ENCODE data around the gene ADAM8.

Gene ADAM8

GRCh38 chr10:133313192-133313591 lies 36.5 kb upstream of the ADAM8 start:
- TF ChIP-seq JUND (IDR thresholded peaks at IDR 0.05; ENCODE audit: low read depth) = no peak
- DNase-seq (ENCODE audit: low read depth in 1 of 2, low spot score in 1 of 2) = no peak
- in situ Hi-C loops (cut with HindIII; ENCODE audit: low pct_unique_long_range_greater_than_20kb, low sequenced_read_pairs) = no loop called here

- no peak for DNase-seq (ENCODE audit: low read depth in 1 of 2, low spot score in 1 of 2)
- no peak for TF ChIP-seq JUND (IDR thresholded peaks at IDR 0.05; ENCODE audit: low read depth)
- in situ Hi-C loops (cut with HindIII; ENCODE audit: low pct_unique_long_range_greater_than_20kb, low sequenced_read_pairs) = no loop called here
These were observed 36.1 kb upstream of the ADAM8 start for GRCh38 chr10:133312769-133313145.

GRCh38 chr10:133312016-133312768 lies 35.5 kb upstream of the ADAM8 start:
- TF ChIP-seq JUND (IDR thresholded peaks at IDR 0.05; ENCODE audit: low read depth) = no peak
- in situ Hi-C loops (cut with HindIII; ENCODE audit: low pct_unique_long_range_greater_than_20kb, low sequenced_read_pairs) = no loop called here
- no peak for DNase-seq (ENCODE audit: low read depth in 1 of 2, low spot score in 1 of 2)

DNA sequence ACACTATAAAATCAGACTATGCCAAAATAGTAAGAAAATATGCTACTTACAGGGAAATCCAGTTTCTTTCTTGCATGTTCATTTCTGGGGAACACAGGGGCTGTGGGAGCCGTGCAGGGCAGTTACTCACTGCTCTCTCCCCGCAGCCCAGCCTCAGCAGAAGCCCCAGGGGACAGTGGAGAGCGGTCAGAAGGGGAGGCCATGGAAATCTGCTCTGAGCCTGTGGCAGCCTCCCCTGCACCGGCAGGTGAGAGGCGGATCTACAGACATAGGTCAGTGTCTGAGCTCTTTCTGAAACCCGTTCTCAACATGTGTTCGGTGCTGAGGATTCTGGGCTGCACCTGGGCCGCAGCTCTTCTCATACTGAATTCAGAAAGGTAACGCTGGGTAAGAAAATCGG lies 34.9 kb upstream of the ADAM8 start:
- no peak for TF ChIP-seq JUND (IDR thresholded peaks at IDR 0.05; ENCODE audit: low read depth)
- in situ Hi-C loops (cut with HindIII; ENCODE audit: low pct_unique_long_range_greater_than_20kb, low sequenced_read_pairs) = no loop called here

GRCh38 chr10:133310789-133311188 lies 34.1 kb upstream of the ADAM8 start:
- DNase-seq (ENCODE audit: low read depth in 1 of 2, low spot score in 1 of 2) = no peak
- no peak for TF ChIP-seq JUND (IDR thresholded peaks at IDR 0.05; ENCODE audit: low read depth)
- in situ Hi-C loops (cut with HindIII; ENCODE audit: low pct_unique_long_range_greater_than_20kb, low sequenced_read_pairs) = no loop called here

More for the DNA sequence above, 34.9 kb upstream of the ADAM8 start:
- no peak for DNase-seq (ENCODE audit: low read depth in 1 of 2, low spot score in 1 of 2)

DNA sequence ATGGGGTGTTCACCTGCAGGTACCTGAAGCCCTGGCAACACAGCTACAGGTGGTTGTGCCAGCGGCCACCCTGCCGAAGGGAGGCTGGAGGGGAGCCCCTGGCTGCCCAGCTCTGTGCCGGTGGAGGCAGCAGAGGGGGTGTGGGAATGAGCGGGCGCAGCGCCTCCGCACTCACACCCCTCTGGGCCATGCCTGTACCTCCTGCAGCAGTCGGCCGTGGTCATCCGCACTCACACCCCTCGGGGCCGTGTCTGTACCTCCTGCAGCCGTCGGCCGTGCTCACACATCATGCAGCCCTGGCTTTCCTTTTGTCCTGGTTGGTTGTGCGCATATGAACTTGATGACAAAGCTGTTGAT lies 33.7 kb upstream of the ADAM8 start:
- no peak for TF ChIP-seq JUND (IDR thresholded peaks at IDR 0.05; ENCODE audit: low read depth)
- in situ Hi-C loops (cut with HindIII; ENCODE audit: low pct_unique_long_range_greater_than_20kb, low sequenced_read_pairs) = no loop called here
- DNase-seq (ENCODE audit: low read depth in 1 of 2, low spot score in 1 of 2) = no peak

- DNase-seq (ENCODE audit: low read depth in 1 of 2, low spot score in 1 of 2) = no peak
- in situ Hi-C loops (cut with HindIII; ENCODE audit: low pct_unique_long_range_greater_than_20kb, low sequenced_read_pairs) = no loop called here
- TF ChIP-seq JUND (IDR thresholded peaks at IDR 0.05; ENCODE audit: low read depth) = no peak
These were observed 33.2 kb upstream of the ADAM8 start for GRCh38 chr10:133309720-133310398.

- in situ Hi-C loops (cut with HindIII; ENCODE audit: low pct_unique_long_range_greater_than_20kb, low sequenced_read_pairs) = no loop called here
- no peak for TF ChIP-seq JUND (IDR thresholded peaks at IDR 0.05; ENCODE audit: low read depth)
- DNase-seq (ENCODE audit: low read depth in 1 of 2, low spot score in 1 of 2) = peak; percentile 81 to 95
These were observed 32.5 kb upstream of the ADAM8 start for GRCh38 chr10:133309100-133309719.

DNA sequence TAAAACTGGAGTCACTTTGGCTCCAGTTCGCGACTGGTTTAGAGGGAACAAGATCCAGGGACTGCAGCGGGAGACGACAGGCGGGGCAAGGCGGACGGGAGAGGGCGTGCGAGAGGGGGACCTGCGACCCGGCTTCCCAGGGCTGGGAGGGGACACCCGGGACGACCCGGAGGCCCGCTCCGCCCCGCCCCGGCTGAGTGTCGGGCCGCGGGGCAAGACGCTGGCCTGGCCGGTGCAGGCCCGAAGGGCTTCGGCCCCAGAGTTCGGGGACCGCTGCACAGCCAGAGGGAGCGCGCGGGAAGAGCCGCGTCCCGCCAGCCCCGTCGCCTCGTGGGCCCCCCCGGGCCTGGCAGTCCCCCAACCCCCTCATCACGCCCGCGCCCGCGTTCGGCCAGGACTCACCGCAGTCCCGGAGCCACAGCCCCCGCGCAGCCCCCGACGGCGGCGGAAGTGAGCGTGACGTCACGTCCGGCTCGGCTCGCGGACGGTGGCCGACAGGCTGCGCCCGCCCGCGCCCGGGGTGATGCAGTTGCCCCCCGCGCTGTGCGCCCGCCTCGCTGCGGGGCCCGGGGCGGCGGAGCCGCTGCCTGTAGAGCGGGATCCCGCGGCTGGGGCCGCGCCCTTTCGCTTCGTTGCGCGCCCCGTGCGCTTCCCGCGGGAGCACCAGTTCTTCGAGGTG lies 31.9 kb upstream of the ADAM8 start, which contains the start of the genes TUBGCP2 and ZNF511:
TUBGCP2 (minus strand) TSS at position 452 of the 679 bp plus-strand sequence. CDS start 5,931 bp downstream, outside the sequence.
ZNF511 (plus strand) TSS at position 494 of the 679 bp plus-strand sequence; CDS start at position 524, 30 bp downstream.
- in situ Hi-C loops (cut with HindIII; ENCODE audit: low pct_unique_long_range_greater_than_20kb, low sequenced_read_pairs) = no loop called here
- DNase-seq (ENCODE audit: low read depth in 1 of 2, low spot score in 1 of 2) = peak in 1 of 2 experiments; percentile 83
- no peak for TF ChIP-seq JUND (IDR thresholded peaks at IDR 0.05; ENCODE audit: low read depth)

DNA sequence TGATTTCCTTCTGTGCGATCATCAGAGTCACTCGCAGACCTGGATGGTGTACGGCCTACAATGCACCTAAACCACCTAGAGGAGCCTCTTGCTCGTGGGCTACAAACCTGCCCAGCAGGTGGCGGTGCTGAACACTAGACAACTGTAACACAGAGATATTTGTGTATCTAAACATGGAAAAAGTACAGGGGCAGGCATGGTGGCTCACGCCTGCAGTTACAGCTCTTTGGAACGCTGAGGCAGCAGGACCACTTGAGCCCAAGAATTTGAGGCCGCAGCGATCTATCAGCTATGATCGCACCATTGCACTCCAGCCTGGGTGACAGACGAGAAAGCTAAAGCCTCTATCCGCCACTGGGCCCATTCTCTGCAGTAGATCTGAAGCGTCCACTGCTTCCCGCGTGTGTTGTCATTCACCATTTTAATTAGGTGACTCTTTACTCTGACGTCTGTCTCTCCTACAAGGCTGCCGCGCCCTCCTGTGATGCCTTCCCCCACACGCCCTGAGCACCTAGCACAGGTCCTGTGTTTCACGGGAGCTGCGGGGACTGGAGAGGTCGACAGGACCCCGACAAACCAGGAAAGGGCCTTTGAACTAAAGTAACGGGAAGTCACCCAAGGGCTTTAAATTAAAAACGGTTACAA lies 31.2 kb upstream of the ADAM8 start:
- peak in 1 of 2 experiments; percentile 86 for DNase-seq (ENCODE audit: low read depth in 1 of 2, low spot score in 1 of 2)
- no peak for TF ChIP-seq JUND (IDR thresholded peaks at IDR 0.05; ENCODE audit: low read depth)
- in situ Hi-C loops (cut with HindIII; ENCODE audit: low pct_unique_long_range_greater_than_20kb, low sequenced_read_pairs) = no loop called here

- in situ Hi-C loops (cut with HindIII; ENCODE audit: low pct_unique_long_range_greater_than_20kb, low sequenced_read_pairs) = no loop called here
- no peak for DNase-seq (ENCODE audit: low read depth in 1 of 2, low spot score in 1 of 2)
- TF ChIP-seq JUND (IDR thresholded peaks at IDR 0.05; ENCODE audit: low read depth) = no peak
These were observed 30.3 kb upstream of the ADAM8 start for GRCh38 chr10:133306941-133307379.

- in situ Hi-C loops (cut with HindIII; ENCODE audit: low pct_unique_long_range_greater_than_20kb, low sequenced_read_pairs) = no loop called here
- no peak for DNase-seq (ENCODE audit: low read depth in 1 of 2, low spot score in 1 of 2)
- no peak for TF ChIP-seq JUND (IDR thresholded peaks at IDR 0.05; ENCODE audit: low read depth)
These were observed 29.4 kb upstream of the ADAM8 start for GRCh38 chr10:133306097-133306476.
